Liver (tissue), 3 donors: ENCODE data around the gene TRABD.
"Not testable (repeated sequence)": the region's sequence is repeated elsewhere in the genome, so short reads cannot be mapped to it uniquely, and the experiment has no call there.

Experiments used
- GABPA ChIP-seq, 2 donors: IDR thresholded peaks in 1 of 2; conservative IDR thresholded peaks in 1 of 2; 2 replicates each; pipeline ENCODE4 v1.6.1; 2016; ENCODE audit warnings: antibody characterized with exemption in 2 of 2, mild to moderate bottlenecking in 1 of 2, moderate library complexity in 1 of 2
- HNF4A ChIP-seq, 2 donors: conservative IDR thresholded peaks; 2 replicates each; pipeline ENCODE4 v1.6.1; 2016; ENCODE audit warnings: antibody characterized with exemption in 2 of 2, mild to moderate bottlenecking in 2 of 2
- JUND ChIP-seq, 2 donors: IDR thresholded peaks; 2 replicates each; pipeline ENCODE4 v1.6.1; 2016; ENCODE audit warnings: antibody characterized with exemption in 2 of 2
- NR2F2 ChIP-seq: IDR thresholded peaks from 2 replicates; pipeline ENCODE4 v1.6.1; 2016; ENCODE audit warnings: antibody characterized with exemption
- RAD21 ChIP-seq, 2 donors: IDR thresholded peaks; 2 replicates each; pipeline ENCODE4 v1.6.1; 2016; ENCODE audit warnings: antibody characterized with exemption in 2 of 2, mild to moderate bottlenecking in 2 of 2
- SP1 ChIP-seq: IDR thresholded peaks from 2 replicates; pipeline ENCODE4 v1.6.1; 2018; ENCODE audit warnings: antibody characterized with exemption, mild to moderate bottlenecking
- TAF1 ChIP-seq: conservative IDR thresholded peaks from 2 replicates; pipeline ENCODE4 v1.6.1; 2016; ENCODE audit warnings: antibody characterized with exemption, mild to moderate bottlenecking
- YY1 ChIP-seq: IDR thresholded peaks from 2 replicates; pipeline ENCODE4 v1.6.1; 2016; ENCODE audit warnings: antibody characterized with exemption, mild to moderate bottlenecking
- TF ChIP-seq, protein P1 (sequence below): fragments of 150-350 bp; IDR thresholded peaks from 2 replicates; pipeline ENCODE4 v1.5.1; 2017; ENCODE audit warnings: improper control_type of control experiment, low read depth, low read length; ENCODE audit not compliant: missing input control
- TF ChIP-seq, protein P2 (sequence below): IDR thresholded peaks from 2 replicates; pipeline ENCODE4 v1.6.1; 2016; ENCODE audit warnings: antibody characterized with exemption
- TF ChIP-seq, protein P3 (sequence below): IDR thresholded peaks from 2 replicates; pipeline ENCODE4 v1.6.1; 2016; ENCODE audit warnings: antibody characterized with exemption, mild to moderate bottlenecking
- TF ChIP-seq, protein P4 (sequence below): IDR thresholded peaks from 2 replicates; pipeline ENCODE4 v1.6.1; 2016; ENCODE audit warnings: antibody characterized with exemption
- donor health status: healthy.
- donor health status: healthy.

DNA sequence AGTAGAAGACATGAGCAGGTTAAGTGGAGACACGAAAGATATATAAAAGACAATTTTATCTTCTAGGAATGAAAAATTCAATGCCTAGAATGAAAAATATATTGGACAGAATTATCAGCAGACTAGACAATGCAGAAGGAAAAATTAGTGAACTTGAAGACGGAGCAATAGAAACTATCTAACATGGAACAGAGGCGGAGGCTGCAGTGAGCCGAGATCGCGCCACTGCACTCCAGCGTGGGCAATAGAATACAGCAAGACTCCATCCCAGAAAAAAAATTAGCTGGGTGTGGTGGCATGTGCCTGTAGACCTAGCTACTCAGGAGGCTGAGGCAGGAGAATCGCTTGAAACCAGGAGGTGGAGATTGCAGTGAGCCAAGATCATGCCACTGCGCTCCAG is 48.4 kb upstream of the TRABD start:
- TF ChIP-seq TAF1; YY1; JUND (IDR thresholded peaks at IDR 0.05); RAD21 (IDR thresholded peaks at IDR 0.05); NR2F2; GABPA (IDR thresholded peaks at IDR 0.05 in 1 of 2, conservative IDR thresholded peaks at IDR 0.05 in 1 of 2); HNF4A (conservative IDR thresholded peaks at IDR 0.05); SP1: not testable (repeated sequence)
- TF ChIP-seq, protein P1, sequence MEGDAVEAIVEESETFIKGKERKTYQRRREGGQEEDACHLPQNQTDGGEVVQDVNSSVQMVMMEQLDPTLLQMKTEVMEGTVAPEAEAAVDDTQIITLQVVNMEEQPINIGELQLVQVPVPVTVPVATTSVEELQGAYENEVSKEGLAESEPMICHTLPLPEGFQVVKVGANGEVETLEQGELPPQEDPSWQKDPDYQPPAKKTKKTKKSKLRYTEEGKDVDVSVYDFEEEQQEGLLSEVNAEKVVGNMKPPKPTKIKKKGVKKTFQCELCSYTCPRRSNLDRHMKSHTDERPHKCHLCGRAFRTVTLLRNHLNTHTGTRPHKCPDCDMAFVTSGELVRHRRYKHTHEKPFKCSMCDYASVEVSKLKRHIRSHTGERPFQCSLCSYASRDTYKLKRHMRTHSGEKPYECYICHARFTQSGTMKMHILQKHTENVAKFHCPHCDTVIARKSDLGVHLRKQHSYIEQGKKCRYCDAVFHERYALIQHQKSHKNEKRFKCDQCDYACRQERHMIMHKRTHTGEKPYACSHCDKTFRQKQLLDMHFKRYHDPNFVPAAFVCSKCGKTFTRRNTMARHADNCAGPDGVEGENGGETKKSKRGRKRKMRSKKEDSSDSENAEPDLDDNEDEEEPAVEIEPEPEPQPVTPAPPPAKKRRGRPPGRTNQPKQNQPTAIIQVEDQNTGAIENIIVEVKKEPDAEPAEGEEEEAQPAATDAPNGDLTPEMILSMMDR, result not testable (repeated sequence)
- TF ChIP-seq, protein P2, sequence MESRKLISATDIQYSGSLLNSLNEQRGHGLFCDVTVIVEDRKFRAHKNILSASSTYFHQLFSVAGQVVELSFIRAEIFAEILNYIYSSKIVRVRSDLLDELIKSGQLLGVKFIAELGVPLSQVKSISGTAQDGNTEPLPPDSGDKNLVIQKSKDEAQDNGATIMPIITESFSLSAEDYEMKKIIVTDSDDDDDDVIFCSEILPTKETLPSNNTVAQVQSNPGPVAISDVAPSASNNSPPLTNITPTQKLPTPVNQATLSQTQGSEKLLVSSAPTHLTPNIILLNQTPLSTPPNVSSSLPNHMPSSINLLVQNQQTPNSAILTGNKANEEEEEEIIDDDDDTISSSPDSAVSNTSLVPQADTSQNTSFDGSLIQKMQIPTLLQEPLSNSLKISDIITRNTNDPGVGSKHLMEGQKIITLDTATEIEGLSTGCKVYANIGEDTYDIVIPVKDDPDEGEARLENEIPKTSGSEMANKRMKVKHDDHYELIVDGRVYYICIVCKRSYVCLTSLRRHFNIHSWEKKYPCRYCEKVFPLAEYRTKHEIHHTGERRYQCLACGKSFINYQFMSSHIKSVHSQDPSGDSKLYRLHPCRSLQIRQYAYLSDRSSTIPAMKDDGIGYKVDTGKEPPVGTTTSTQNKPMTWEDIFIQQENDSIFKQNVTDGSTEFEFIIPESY, result not testable (repeated sequence)
- TF ChIP-seq, protein P3, sequence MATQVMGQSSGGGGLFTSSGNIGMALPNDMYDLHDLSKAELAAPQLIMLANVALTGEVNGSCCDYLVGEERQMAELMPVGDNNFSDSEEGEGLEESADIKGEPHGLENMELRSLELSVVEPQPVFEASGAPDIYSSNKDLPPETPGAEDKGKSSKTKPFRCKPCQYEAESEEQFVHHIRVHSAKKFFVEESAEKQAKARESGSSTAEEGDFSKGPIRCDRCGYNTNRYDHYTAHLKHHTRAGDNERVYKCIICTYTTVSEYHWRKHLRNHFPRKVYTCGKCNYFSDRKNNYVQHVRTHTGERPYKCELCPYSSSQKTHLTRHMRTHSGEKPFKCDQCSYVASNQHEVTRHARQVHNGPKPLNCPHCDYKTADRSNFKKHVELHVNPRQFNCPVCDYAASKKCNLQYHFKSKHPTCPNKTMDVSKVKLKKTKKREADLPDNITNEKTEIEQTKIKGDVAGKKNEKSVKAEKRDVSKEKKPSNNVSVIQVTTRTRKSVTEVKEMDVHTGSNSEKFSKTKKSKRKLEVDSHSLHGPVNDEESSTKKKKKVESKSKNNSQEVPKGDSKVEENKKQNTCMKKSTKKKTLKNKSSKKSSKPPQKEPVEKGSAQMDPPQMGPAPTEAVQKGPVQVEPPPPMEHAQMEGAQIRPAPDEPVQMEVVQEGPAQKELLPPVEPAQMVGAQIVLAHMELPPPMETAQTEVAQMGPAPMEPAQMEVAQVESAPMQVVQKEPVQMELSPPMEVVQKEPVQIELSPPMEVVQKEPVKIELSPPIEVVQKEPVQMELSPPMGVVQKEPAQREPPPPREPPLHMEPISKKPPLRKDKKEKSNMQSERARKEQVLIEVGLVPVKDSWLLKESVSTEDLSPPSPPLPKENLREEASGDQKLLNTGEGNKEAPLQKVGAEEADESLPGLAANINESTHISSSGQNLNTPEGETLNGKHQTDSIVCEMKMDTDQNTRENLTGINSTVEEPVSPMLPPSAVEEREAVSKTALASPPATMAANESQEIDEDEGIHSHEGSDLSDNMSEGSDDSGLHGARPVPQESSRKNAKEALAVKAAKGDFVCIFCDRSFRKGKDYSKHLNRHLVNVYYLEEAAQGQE, result not testable (repeated sequence)
- TF ChIP-seq, protein P4, sequence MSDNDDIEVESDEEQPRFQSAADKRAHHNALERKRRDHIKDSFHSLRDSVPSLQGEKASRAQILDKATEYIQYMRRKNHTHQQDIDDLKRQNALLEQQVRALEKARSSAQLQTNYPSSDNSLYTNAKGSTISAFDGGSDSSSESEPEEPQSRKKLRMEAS, result not testable (repeated sequence)
